Lung (tissue), 12 donors: ENCODE results near the gene NDUFB4. TPM values are rescaled to one million over a fixed set of nuclear protein-coding genes. Genes with fewer than 3 reads are reported as not detected.

ENCODE experiments used
- ATAC-seq: fragments of 200-7000 bp; cut with Tn5 transposase; one replicate; pipeline ENCODE4 v1.9.1; 2020; ENCODE audit warnings: moderate number of reproducible peaks; ENCODE audit not compliant: insufficient read depth, low FRiP score
- DNase-seq, 3 donors: peaks; one replicate each; pipeline ENCODE4 v3.0.0-alpha.2; 2013 to 2017
- H3K27ac ChIP-seq, 2 donors: one replicate each; pipeline ENCODE4 v1.5.1; 2013; ENCODE audit warnings: mild to moderate bottlenecking in 2 of 2, moderate library complexity in 2 of 2, control low read depth in 1 of 2, inconsistent platforms in 1 of 2, low read depth in 1 of 2, low read length in 1 of 2
- H3K27me3 ChIP-seq, 3 donors: one replicate each; pipeline ENCODE4 v1.5.1; 2013; ENCODE audit warnings: low read length in 2 of 3; ENCODE audit not compliant: control insufficient read depth in 3 of 3, insufficient read depth in 3 of 3
- H3K36me3 ChIP-seq, 4 donors: one replicate each; pipeline ENCODE4 v1.5.1; 2013; ENCODE audit warnings: low read length in 4 of 4, mild to moderate bottlenecking in 1 of 4, moderate library complexity in 1 of 4; ENCODE audit not compliant: control insufficient read depth in 4 of 4, insufficient read depth in 4 of 4
- H3K4me1 ChIP-seq, 5 donors: one replicate each; pipeline ENCODE4 v1.5.1; 2013; ENCODE audit warnings: low read length in 5 of 5, mild to moderate bottlenecking in 2 of 5, moderate library complexity in 1 of 5; ENCODE audit not compliant: control insufficient read depth in 5 of 5, insufficient read depth in 5 of 5
- H3K4me3 ChIP-seq: one replicate; pipeline ENCODE4 v1.5.1; 2013; ENCODE audit warnings: mild to moderate bottlenecking, control low read depth, moderate library complexity
- H3K9ac ChIP-seq, 2 donors: one replicate each; pipeline ENCODE4 v1.5.1; 2013; ENCODE audit warnings: low read length in 2 of 2, control low read depth in 1 of 2; ENCODE audit not compliant: insufficient read depth in 1 of 2
- H3K9me3 ChIP-seq, 4 donors: one replicate each; pipeline ENCODE4 v1.5.1; 2013; ENCODE audit warnings: low read length in 3 of 4, mild to moderate bottlenecking in 1 of 4, moderate library complexity in 1 of 4; ENCODE audit not compliant: control insufficient read depth in 4 of 4, insufficient read depth in 3 of 4
- CTCF ChIP-seq: IDR thresholded peaks from 2 replicates; pipeline ENCODE4 v1.5.1; 2012; ENCODE audit warnings: mild to moderate bottlenecking; ENCODE audit errors: control extremely low read depth, extremely low read depth
- WGBS, 2 donors: extraction: QIAGEN DNeasy Blood & Tissue Kit; methylation state at CpG; one replicate each; pipeline ENCODE4 v1.1.7; 2013; 5-methylcytosine and 5-hydroxymethylcytosine counted together
- polyA plus RNA-seq, 2 donors: library from polyadenylated mRNA; stranded (reverse); fragments of 200-250 nt; gene quantifications; one replicate each; pipeline ENCODE4 v1.2.1, GENCODE V29; 2013
- total RNA-seq, 2 donors: library from RNA; depleted of rRNA in 1 of 2; stranded (reverse); fragments of >200 nt in 1 of 2; gene quantifications; one replicate each; pipeline ENCODE4 v1.2.1, GENCODE V29; 2014 to 2021
- donor health status: control.
- donor health status: control.
- donor health status: Bipolar disorder and iron deficiency.
- donor health status: healthy.
- donor health status: DM: yes; HTN: yes; CAD: no.

NDUFB4 gene
- total and polyA plus RNA-seq, 4 donors: 73.4 to 341 (median 103) TPM

DNA sequence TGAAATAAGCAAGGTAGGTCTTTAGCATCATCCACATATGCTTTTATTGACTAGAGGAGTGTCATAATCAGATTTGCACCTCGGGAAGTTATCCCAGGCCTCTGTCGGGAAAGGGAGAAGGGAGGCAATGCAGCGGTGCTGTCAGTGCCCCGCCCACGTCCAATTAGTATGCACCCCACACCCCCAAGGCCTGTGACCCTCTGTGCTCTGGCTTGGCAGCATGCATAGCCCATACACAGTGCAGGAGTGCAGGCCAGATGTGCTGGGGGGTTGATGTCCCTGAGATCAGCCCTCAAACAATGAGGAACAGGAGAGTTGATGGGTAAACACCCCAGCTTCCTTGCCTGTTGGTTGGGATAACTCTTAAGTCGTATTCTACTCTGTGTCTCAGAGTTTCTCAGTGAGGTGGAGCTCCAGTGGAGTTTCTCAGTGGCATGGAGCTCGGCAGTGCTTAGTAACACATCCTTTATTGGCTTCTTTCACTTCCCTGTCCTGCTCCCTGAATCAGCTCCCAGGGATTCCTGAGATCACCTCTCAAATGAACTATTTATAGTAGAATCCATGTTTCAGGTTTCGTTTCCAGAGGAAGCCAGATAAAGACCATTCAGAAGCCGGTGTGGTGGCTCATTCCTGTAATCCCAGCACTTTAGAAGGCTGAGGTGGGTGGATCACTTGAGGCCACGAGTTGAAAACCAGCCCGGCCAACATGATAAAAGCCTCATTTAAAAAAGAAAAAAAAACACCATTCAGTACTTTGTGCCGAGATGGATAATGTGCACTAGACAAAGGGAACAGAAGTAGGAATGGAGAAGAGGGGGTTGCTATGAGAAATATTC is 26.7 kb upstream of the NDUFB4 start:
- Histone ChIP-seq H3K27ac (no peak overlapping the region), H3K9ac (no peak overlapping the region), H3K27me3 (no peaks in the 10 kb centered on the region), H3K4me1 (peaks cover 0 to 5% (median 0%) of the 10 kb centered on the region in 5 donors), H3K4me3 (no peak overlapping the region), H3K36me3 (no peaks in the 10 kb centered on the region), H3K9me3 (no peaks in the 10 kb centered on the region)
- DNase-seq (no peak), ATAC-seq (no peak)
- WGBS, 2 donors: 71 to 84% methylated on average over 12 of the region's 12 CpGs
- no peak for TF ChIP-seq CTCF

GRCh38 chr3:120572027-120572426 is 24.1 kb upstream of the NDUFB4 start:
- ATAC-seq: no peak
- Histone ChIP-seq H3K9ac (no peak overlapping the region), H3K36me3 (no peaks in the 10 kb centered on the region), H3K4me1 (peaks cover 0 to 5% (median 0%) of the 10 kb centered on the region in 5 donors), H3K27me3 (no peaks in the 10 kb centered on the region), H3K4me3 (no peak overlapping the region), H3K27ac (no peak overlapping the region), H3K9me3 (no peaks in the 10 kb centered on the region)
- no peak for DNase-seq
- 66 to 87% methylated on average over 2 of the region's 2 CpGs for WGBS, 2 donors
- no peak for TF ChIP-seq CTCF

- H3K4me1 ChIP-seq: no peaks in the 10 kb centered on the region
- no peak overlapping the region for H3K9ac ChIP-seq
- H3K27ac ChIP-seq: no peak overlapping the region
- peaks cover 0 to 2% (median 0%) of the 10 kb centered on the region in 3 donors for H3K27me3 ChIP-seq
- DNase-seq (no peak), ATAC-seq (no peak)
- H3K36me3 ChIP-seq: no peaks in the 10 kb centered on the region
- no peak overlapping the region for H3K4me3 ChIP-seq
- H3K9me3 ChIP-seq: no peaks in the 10 kb centered on the region
- TF ChIP-seq CTCF: no peak
- 78 to 82% methylated on average over 3 of the region's 3 CpGs for WGBS, 2 donors
Measured at GRCh38 chr3:120587332-120587975, 8.7 kb upstream of the NDUFB4 start.
